Camera-type eye (tissue), 1 donor: ENCODE data around the gene HOMER2. TPM values are rescaled to one million over a fixed set of nuclear protein-coding genes. Genes with fewer than 3 reads are reported as not detected.

Experiments
- total RNA-seq: library from RNA; depleted of rRNA; stranded (reverse); fragments of >200 nt; gene quantifications from one replicate; pipeline ENCODE4 v1.2.3, GENCODE V29; 2014

Gene HOMER2
- total RNA-seq, result 64.8 TPM

GRCh38 chr15:82952158-82953081 lies at the start of gene HOMER2:
HOMER2 (minus strand) TSS chr15:82952720; CDS start chr15:82952535, 185 bp downstream.

GRCh38 chr15:82985688-82986441 lies 33.3 kb upstream of the HOMER2 start, which contains the start of gene RAMAC:
RAMAC (plus strand) TSS chr15:82986210; CDS start chr15:82989019, 2,809 bp downstream.

GRCh38 chr15:82809308-82810060 lies 143.0 kb downstream of the HOMER2 start, which contains the start of gene WHAMM:
WHAMM (plus strand) TSS chr15:82809628; CDS start chr15:82809727, 99 bp downstream.

GRCh38 chr15:82805994-82806406 lies 146.5 kb downstream of the HOMER2 start, which contains the start of gene FSD2:
FSD2 (minus strand) TSS chr15:82806069; CDS start chr15:82787390, 18,679 bp downstream.

Other genes starting within 250 kb of the HOMER2 start
- gene AP3B2, start 242.8 kb downstream of the HOMER2 start, total RNA-seq, result 30.6 TPM
- 2.9 TPM for gene FSD2, start 146.7 kb downstream of the HOMER2 start, total RNA-seq
- gene WHAMM, start 143.1 kb downstream of the HOMER2 start, total RNA-seq, result 7.2 TPM
- gene RAMAC, start 33.5 kb upstream of the HOMER2 start, total RNA-seq, result 34.7 TPM
- gene C15orf40, start 58.9 kb upstream of the HOMER2 start, total RNA-seq, result 24.6 TPM
- gene BTBD1, start 114.5 kb upstream of the HOMER2 start, total RNA-seq, result 112 TPM
- 3.4 TPM for gene TM6SF1, start 154.9 kb upstream of the HOMER2 start, total RNA-seq